Colonic mucosa (tissue), 4 donors: ENCODE data around the gene TGFBR1. TPM values are rescaled to one million over a fixed set of nuclear protein-coding genes. Genes with fewer than 3 reads are reported as not detected.

Experiments
- DNase-seq: peaks from one replicate; pipeline ENCODE4 v3.0.0-alpha.2; 2020
- H3K27ac ChIP-seq: fragments of 200-600 bp; one replicate; pipeline ENCODE4 v1.8.0; 2021
- H3K27me3 ChIP-seq: fragments of 200-600 bp; one replicate; pipeline ENCODE4 v1.8.0; 2021
- H3K36me3 ChIP-seq: fragments of 200-600 bp; one replicate; pipeline ENCODE4 v1.8.0; 2021
- H3K4me1 ChIP-seq: fragments of 200-600 bp; one replicate; pipeline ENCODE4 v1.8.0; 2021; ENCODE audit warnings: mild to moderate bottlenecking
- H3K4me3 ChIP-seq: fragments of 200-600 bp; one replicate; pipeline ENCODE4 v1.8.0; 2021
- H3K9ac ChIP-seq, 2 donors: one replicate each; pipeline ENCODE4 v1.7.0; 2013; ENCODE audit warnings: control low read depth in 2 of 2, low read depth in 2 of 2, low read length in 2 of 2
- H3K9me3 ChIP-seq: fragments of 200-600 bp; one replicate; pipeline ENCODE4 v1.8.0; 2021
- intact Hi-C: fragments of 100-400 bp; cut with DNase I; formaldehyde crosslinking; loops from one replicate; pipeline ENCODE4 v1.14.1; 2022
- total RNA-seq, 2 donors: library from RNA; stranded (reverse); fragmentation: NEBNext Ultra II Directional in 1 of 2; extraction: Animal tissue kit (Norgen Biotek cat#: 25700) in 1 of 2; gene quantifications; one replicate each; pipeline ENCODE4 v1.2.1, GENCODE V29; 2021
- TF ChIP-seq, protein P1 (sequence below): fragments of 200-600 bp; IDR thresholded peaks from one replicate; pipeline ENCODE4 v1.8.0; 2022; ENCODE audit warnings: antibody characterized with exemption, mild to moderate bottlenecking
- donor health status: healthy.
- donor health status: DM: no; HTN: no; CAD: no.
- donor health status: DM: no; HTN: no; CAD: no.

Gene TGFBR1
- total RNA-seq, 2 donors from 2014 or later, result 19.0 to 48.7 TPM

- TF ChIP-seq, protein P1, sequence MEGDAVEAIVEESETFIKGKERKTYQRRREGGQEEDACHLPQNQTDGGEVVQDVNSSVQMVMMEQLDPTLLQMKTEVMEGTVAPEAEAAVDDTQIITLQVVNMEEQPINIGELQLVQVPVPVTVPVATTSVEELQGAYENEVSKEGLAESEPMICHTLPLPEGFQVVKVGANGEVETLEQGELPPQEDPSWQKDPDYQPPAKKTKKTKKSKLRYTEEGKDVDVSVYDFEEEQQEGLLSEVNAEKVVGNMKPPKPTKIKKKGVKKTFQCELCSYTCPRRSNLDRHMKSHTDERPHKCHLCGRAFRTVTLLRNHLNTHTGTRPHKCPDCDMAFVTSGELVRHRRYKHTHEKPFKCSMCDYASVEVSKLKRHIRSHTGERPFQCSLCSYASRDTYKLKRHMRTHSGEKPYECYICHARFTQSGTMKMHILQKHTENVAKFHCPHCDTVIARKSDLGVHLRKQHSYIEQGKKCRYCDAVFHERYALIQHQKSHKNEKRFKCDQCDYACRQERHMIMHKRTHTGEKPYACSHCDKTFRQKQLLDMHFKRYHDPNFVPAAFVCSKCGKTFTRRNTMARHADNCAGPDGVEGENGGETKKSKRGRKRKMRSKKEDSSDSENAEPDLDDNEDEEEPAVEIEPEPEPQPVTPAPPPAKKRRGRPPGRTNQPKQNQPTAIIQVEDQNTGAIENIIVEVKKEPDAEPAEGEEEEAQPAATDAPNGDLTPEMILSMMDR, result no peak
- Histone ChIP-seq H3K4me3 (no peak overlapping the region), H3K36me3 (no peaks in the 10 kb centered on the region), H3K27me3 (no peaks in the 10 kb centered on the region), H3K4me1 (no peaks in the 10 kb centered on the region), H3K9ac (no peak overlapping the region), H3K9me3 (no peaks in the 10 kb centered on the region), H3K27ac (no peak overlapping the region)
- DNase-seq, result no peak
- intact Hi-C loops, result no loop called here
These were observed 11.1 kb downstream of the TGFBR1 start for GRCh38 chr9:99116003-99116411.

DNA sequence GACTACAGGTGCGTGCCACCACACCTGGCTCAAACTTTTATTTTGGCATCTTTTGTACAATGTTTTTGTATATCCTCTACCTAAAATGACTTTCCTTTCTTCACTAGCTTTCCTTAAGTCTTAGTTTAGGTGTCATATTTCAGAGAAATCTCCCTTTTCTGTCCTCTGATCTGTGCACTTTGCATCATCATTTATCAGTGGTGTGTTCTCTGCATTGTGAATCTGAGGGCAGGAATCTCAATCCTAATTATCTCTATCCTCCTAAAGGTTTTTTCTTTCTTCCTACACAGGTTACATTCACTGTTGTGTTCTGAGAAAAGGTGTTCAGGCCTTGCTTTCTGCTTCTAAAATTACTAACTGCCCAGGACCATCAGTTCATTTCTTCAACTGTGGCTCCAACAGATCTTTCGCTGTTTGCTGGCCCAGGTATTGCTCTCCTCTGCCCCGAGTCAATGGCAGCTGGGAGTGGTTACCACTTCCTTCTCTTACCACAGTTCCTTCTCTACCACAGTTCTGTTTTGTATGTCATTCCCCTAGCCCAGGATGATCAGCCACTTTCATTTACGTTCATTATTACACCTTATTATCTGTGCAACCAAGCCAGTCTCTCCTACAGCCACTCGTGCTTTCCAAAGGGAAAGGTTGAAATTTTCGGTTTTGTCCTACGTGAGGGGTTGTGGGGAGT, 14.0 kb downstream of the TGFBR1 start:
- Histone ChIP-seq H3K9me3 (no peaks in the 10 kb centered on the region), H3K4me1 (no peaks in the 10 kb centered on the region), H3K4me3 (no peak overlapping the region), H3K36me3 (no peaks in the 10 kb centered on the region), H3K27me3 (no peaks in the 10 kb centered on the region), H3K9ac (no peak overlapping the region), H3K27ac (no peak overlapping the region)
- intact Hi-C loops, result no loop called here
- no peak for DNase-seq
- TF ChIP-seq, protein P1, result no peak

- intact Hi-C loops, result no loop called here
- no peak overlapping the region for H3K27ac ChIP-seq
- H3K4me3 ChIP-seq, result no peak overlapping the region
- no peak overlapping the region for H3K9ac ChIP-seq
- H3K27me3 ChIP-seq, result no peaks in the 10 kb centered on the region
- no peaks in the 10 kb centered on the region for H3K4me1 ChIP-seq
- no peak for DNase-seq
- no peaks in the 10 kb centered on the region for H3K9me3 ChIP-seq
- no peaks in the 10 kb centered on the region for H3K36me3 ChIP-seq
- TF ChIP-seq, protein P1, result no peak
These were observed 15.2 kb downstream of the TGFBR1 start for GRCh38 chr9:99119976-99120655.

GRCh38 chr9:99121604-99122003, 16.7 kb downstream of the TGFBR1 start:
- Histone ChIP-seq H3K9ac (no peak overlapping the region), H3K36me3 (no peaks in the 10 kb centered on the region), H3K27me3 (no peaks in the 10 kb centered on the region), H3K4me1 (no peaks in the 10 kb centered on the region), H3K27ac (no peak overlapping the region), H3K9me3 (no peaks in the 10 kb centered on the region), H3K4me3 (no peak overlapping the region)
- DNase-seq, result no peak
- intact Hi-C loops, result no loop called here
- TF ChIP-seq, protein P1, result no peak

DNA sequence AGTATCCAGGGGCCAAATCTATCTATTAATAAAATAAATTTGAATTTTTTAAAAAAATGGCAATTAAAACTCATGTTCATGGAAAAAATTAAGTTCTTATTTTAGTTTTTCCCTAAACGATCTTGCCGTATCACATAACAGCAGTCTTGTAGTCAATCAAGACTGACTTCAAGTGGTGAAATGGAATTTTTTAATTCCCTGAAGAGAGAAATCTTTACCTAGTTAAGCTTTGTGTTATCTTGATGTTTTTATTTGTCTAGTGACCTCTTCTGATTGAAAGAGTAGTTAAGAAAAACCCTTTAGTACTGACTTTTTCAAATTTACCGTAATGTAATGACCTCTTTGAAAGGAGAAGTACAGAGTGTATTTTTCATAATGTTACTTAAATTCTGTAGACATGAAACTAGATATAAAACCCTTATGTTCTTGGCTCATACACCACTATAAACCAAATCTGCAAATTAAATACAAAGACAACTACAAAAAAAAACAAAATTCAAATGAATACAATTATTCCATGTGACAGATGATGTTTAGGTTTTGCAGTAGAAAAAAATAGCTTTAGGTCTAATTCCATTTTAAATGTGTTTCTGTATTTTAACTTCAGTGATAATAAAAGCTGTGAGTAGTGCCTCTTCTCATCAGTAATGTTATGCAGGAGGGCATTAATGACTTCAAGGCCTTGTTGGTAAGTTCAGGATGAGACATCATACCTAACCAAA, 19.8 kb downstream of the TGFBR1 start:
- Histone ChIP-seq H3K4me1 (no peaks in the 10 kb centered on the region), H3K36me3 (no peaks in the 10 kb centered on the region), H3K27me3 (no peaks in the 10 kb centered on the region), H3K9ac (no peak overlapping the region), H3K4me3 (no peak overlapping the region), H3K9me3 (no peaks in the 10 kb centered on the region), H3K27ac (no peak overlapping the region)
- TF ChIP-seq, protein P1, result no peak
- intact Hi-C loops, result no loop called here
- no peak for DNase-seq
